Measurements from ENCODE around the gene AGER. TPM values are rescaled to one million over a fixed set of nuclear protein-coding genes. Genes with fewer than 3 reads are reported as not detected.

The AGER gene
- polyA plus RNA-seq, 1 experiment = 2.4 TPM

DNA sequence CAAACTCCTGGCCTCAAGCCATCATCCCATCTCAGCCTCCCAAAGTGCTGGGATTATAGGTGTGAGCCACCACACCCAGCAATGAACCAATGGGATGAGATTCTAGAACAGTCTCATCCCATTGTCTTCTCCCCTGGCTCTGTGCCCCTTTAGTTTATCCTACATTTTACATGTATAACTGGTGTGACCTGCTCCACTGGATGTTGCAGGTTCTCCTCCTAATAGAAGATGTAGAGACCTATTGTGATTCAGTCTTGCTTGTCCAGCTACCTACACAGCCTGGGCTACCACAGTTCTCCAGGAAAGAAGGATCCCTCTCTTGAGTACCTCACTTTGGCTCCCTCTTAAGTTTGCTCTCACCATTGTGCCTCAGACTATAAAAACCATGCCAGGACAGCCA lies 51.9 kb downstream of the AGER start:
- TF ChIP-seq, protein P1, sequence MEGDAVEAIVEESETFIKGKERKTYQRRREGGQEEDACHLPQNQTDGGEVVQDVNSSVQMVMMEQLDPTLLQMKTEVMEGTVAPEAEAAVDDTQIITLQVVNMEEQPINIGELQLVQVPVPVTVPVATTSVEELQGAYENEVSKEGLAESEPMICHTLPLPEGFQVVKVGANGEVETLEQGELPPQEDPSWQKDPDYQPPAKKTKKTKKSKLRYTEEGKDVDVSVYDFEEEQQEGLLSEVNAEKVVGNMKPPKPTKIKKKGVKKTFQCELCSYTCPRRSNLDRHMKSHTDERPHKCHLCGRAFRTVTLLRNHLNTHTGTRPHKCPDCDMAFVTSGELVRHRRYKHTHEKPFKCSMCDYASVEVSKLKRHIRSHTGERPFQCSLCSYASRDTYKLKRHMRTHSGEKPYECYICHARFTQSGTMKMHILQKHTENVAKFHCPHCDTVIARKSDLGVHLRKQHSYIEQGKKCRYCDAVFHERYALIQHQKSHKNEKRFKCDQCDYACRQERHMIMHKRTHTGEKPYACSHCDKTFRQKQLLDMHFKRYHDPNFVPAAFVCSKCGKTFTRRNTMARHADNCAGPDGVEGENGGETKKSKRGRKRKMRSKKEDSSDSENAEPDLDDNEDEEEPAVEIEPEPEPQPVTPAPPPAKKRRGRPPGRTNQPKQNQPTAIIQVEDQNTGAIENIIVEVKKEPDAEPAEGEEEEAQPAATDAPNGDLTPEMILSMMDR (IDR thresholded peaks at IDR 0.05; ENCODE audit: low read depth, low read length) = no peak
- no peak overlapping the region for H3K4me3 ChIP-seq (ENCODE audit: low read depth, low read length)
- no peak overlapping the region for H3K27ac ChIP-seq (ENCODE audit: low read depth, low read length)
- peaks cover 3% of the 10 kb centered on the region; the same call in 1 of the 2 replicates for H3K9me3 ChIP-seq (ENCODE audit: control insufficient read depth, insufficient read depth, low read length)
- no peaks in the 10 kb centered on the region for H3K27me3 ChIP-seq (ENCODE audit: control insufficient read depth, insufficient read depth, low read length)
- CTCF ChIA-PET = interaction anchor here (0.6 kb wide), 1 partner anchor 245 kb away, joined by 3 read pairs; no protein-coding TSS in a partner anchor
- DNase-seq (ENCODE audit: low read depth, low spot score) = no peak
- POLR2A ChIA-PET = no interaction called here

- Histone ChIP-seq H3K4me3 (ENCODE audit: low read depth, low read length) (no peak overlapping the region), H3K27me3 (ENCODE audit: control insufficient read depth, insufficient read depth, low read length) (no peaks in the 10 kb centered on the region), H3K9me3 (ENCODE audit: control insufficient read depth, insufficient read depth, low read length) (peaks cover 3% of the 10 kb centered on the region; the same call in 1 of the 2 replicates), H3K27ac (ENCODE audit: low read depth, low read length) (no peak overlapping the region)
- TF ChIP-seq, protein P1 (IDR thresholded peaks at IDR 0.05; ENCODE audit: low read depth, low read length) = no peak
- ChIA-PET CTCF (interaction anchor here (0.6 to 0.9 kb wide), 2 partner anchors 64 to 246 kb away, joined by 3 to 7 read pairs; no protein-coding TSS in a partner anchor), POLR2A (interaction anchor here (0.6 kb wide), 1 partner anchor 13 kb away, joined by 4 read pairs; no protein-coding TSS in a partner anchor)
- no peak for DNase-seq (ENCODE audit: low read depth, low spot score)
Measured at GRCh38 chr6:32131439-32131948, 52.6 kb downstream of the AGER start.

Small RNAs within 50 kb of the gene (small RNA-seq; reads per million reads assigned to genes)
- gene AL662884.1 (ENCODE audit: insufficient read length, low read depth) (not detected), gene MIR6833 (ENCODE audit: insufficient read length, low read depth) (not detected)

Other genes with a start within 250 kb of the AGER start
- 13.3 and 14.0 TPM in 2 replicates for gene CFB, start 238.2 kb downstream of the AGER start, polyA plus RNA-seq (2011; rRNA removed)
- gene NELFE, start 225.3 kb downstream of the AGER start, polyA plus RNA-seq (2011; rRNA removed) = 51.4 and 55.7 TPM in 2 replicates
- 26.0 and 30.4 TPM in 2 replicates for gene SKIC2, start 225.1 kb downstream of the AGER start, polyA plus RNA-seq (2011; rRNA removed)
- gene DXO, start 212.1 kb downstream of the AGER start, polyA plus RNA-seq (2011; rRNA removed) = 11.4 and 14.9 TPM in 2 replicates
- 7.5 and 7.6 TPM in 2 replicates for gene C4A, start 202.2 kb downstream of the AGER start, polyA plus RNA-seq (2011; rRNA removed)
- 5.8 and 7.8 TPM in 2 replicates for gene C4B, start 169.5 kb downstream of the AGER start, polyA plus RNA-seq (2011; rRNA removed)
- 0.05 and 0.06 TPM in 2 replicates for gene CYP21A2, start 145.8 kb downstream of the AGER start, polyA plus RNA-seq (2011; rRNA removed)
- gene TNXB, start 74.9 kb downstream of the AGER start, polyA plus RNA-seq (2011; rRNA removed) = 0.25 and 0.35 TPM in 2 replicates
- 39.2 and 60.0 TPM in 2 replicates for gene ATF6B, start 56.0 kb downstream of the AGER start, polyA plus RNA-seq (2011; rRNA removed)
- gene FKBPL, start 54.0 kb downstream of the AGER start, polyA plus RNA-seq (2011; rRNA removed) = 3.1 and 3.8 TPM in 2 replicates
- 0.27 and 0.47 TPM in 2 replicates for gene PRRT1, start 32.3 kb downstream of the AGER start, polyA plus RNA-seq (2011; rRNA removed)
- gene PPT2, start 30.1 kb downstream of the AGER start, polyA plus RNA-seq (2011; rRNA removed) = 12.6 and 14.1 TPM in 2 replicates
- gene EGFL8, start 19.7 kb downstream of the AGER start, polyA plus RNA-seq (2011; rRNA removed) = 2.5 and 2.8 TPM in 2 replicates
- gene AGPAT1, start 8.2 kb downstream of the AGER start, polyA plus RNA-seq (2011; rRNA removed) = 97.1 and 116 TPM in 2 replicates
- gene RNF5, start 5.8 kb downstream of the AGER start, polyA plus RNA-seq (2011; rRNA removed) = 33.3 TPM in 2 replicates
- gene PBX2, start 5.9 kb upstream of the AGER start, polyA plus RNA-seq (2011; rRNA removed) = 56.5 and 59.2 TPM in 2 replicates
- 4.7 and 6.0 TPM in 2 replicates for gene GPSM3, start 8.4 kb upstream of the AGER start, polyA plus RNA-seq (2011; rRNA removed)
- gene NOTCH4, start 39.8 kb upstream of the AGER start, polyA plus RNA-seq (2011; rRNA removed) = 0.37 and 0.55 TPM in 2 replicates
- not detected in 2 replicates for gene TSBP1, start 187.7 kb upstream of the AGER start, polyA plus RNA-seq (2011; rRNA removed)
- not detected in 2 replicates for gene BTNL2, start 222.9 kb upstream of the AGER start, polyA plus RNA-seq (2011; rRNA removed)